ENCODE measurements around the gene CD83.

DNA sequence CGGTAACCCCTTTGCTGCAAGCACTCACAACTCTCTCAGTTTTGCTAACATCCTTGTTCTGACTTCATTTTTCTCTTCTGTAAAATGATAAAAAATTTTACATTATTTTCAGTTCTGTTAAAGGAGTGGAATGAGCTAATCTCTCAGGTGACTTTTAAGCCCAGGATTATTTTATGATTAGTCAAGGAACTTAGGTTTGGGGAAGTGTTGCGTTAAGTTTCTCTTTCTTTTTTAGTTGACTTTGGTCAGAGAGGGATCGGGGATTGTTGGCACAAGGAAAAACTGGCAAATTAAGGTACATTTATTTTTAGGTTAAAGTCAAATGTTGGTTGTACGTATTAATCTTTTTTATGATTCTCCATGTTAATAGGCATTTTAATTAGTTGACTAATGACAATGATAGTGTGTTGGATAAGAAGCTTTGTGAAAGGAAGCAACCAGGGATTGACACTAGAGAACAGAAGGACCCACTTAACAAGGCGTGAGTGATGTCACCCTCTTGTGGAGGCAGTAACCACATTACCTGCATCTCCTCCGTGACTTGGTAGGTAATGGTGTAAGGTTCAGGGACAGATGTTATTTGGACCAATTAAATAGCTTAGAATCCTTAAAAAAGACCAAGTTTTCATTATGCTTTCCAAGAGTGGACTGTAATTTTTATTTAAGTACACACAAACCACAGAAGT lies 31.6 kb downstream of the CD83 start:
- TF ChIP-seq, protein P1, sequence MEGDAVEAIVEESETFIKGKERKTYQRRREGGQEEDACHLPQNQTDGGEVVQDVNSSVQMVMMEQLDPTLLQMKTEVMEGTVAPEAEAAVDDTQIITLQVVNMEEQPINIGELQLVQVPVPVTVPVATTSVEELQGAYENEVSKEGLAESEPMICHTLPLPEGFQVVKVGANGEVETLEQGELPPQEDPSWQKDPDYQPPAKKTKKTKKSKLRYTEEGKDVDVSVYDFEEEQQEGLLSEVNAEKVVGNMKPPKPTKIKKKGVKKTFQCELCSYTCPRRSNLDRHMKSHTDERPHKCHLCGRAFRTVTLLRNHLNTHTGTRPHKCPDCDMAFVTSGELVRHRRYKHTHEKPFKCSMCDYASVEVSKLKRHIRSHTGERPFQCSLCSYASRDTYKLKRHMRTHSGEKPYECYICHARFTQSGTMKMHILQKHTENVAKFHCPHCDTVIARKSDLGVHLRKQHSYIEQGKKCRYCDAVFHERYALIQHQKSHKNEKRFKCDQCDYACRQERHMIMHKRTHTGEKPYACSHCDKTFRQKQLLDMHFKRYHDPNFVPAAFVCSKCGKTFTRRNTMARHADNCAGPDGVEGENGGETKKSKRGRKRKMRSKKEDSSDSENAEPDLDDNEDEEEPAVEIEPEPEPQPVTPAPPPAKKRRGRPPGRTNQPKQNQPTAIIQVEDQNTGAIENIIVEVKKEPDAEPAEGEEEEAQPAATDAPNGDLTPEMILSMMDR (IDR thresholded peaks at IDR 0.05), result no peak
- TF ChIP-seq POLR2A (IDR thresholded peaks at IDR 0.05) (no peak), POLR2AphosphoS5 (IDR thresholded peaks at IDR 0.05) (no peak)
